GM23248 (cell line): ENCODE results near the gene EVI5L.

Experiments
- EZH2 ChIP-seq: fragments of 200-600 bp; sonication (generic); IDR thresholded peaks from 2 replicates; pipeline ENCODE4 v1.6.1; 2018; ENCODE audit warnings: antibody characterized with exemption, mild to moderate bottlenecking; ENCODE audit not compliant: insufficient read depth, poor library complexity, severe bottlenecking
- EZH2phosphoT487 ChIP-seq: fragments of 200-600 bp; sonication (generic); IDR thresholded peaks from 2 replicates; pipeline ENCODE4 v1.6.1; 2018; ENCODE audit warnings: antibody characterized with exemption, moderate library complexity, mild to moderate bottlenecking, low read depth; ENCODE audit not compliant: insufficient read depth

DNA sequence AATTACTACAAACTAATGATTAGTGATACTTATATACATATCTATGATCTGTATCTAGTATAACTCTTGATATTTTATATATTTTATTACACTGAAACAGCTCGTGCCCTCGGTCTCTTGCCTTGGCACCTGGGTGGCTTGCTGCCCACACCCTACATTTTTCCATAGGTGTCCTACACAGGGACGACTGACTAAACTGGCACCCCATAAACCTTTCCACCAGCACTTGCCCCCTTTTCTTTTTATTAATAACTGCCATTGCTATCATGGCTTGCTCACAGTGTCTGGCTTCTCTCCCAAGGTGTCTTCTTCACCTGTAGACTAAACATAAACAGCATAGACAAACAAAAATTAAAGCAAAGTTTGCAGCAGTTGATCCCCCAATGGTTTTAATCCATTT lies 36.5 kb upstream of the EVI5L start:
- TF ChIP-seq EZH2 (no peak), EZH2phosphoT487 (no peak)
